Activated CD4-positive, alpha-beta T cell treated with anti-CD3 and anti-CD28 coated beads for 36 hours (primary cell): ENCODE results near the gene PRG3. TPM values are rescaled to one million over a fixed set of nuclear protein-coding genes. Genes with fewer than 3 reads are reported as not detected.

Experiments used
- ATAC-seq: fragments of 200-7000 bp; cut with Tn5 transposase; one replicate; pipeline ENCODE4 v1.10.0; 2021; ENCODE audit warnings: mild to moderate bottlenecking, moderate library complexity
- CTCF ChIA-PET: fragments of 350-600 bp; sonication (Branson Sonifier 250); formaldehyde crosslinking; loops from one replicate; lab custom pipeline; 2021; ENCODE audit warnings: antibody characterized with exemption; lab: Charles Lee
- POLR2A ChIA-PET: fragments of 350-600 bp; sonication (Branson Sonifier 250); formaldehyde crosslinking; loops from one replicate; lab custom pipeline; 2021; ENCODE audit warnings: antibody characterized with exemption, inconsistent platforms; lab: Charles Lee
- DNase-seq: peaks from one replicate; pipeline ENCODE4 v3.0.0-alpha.2; 2020
- H3K27ac Mint-ChIP-seq: one replicate; pipeline ENCODE4 v1.8.0; 2021; ENCODE audit warnings: mixed read lengths
- H3K27me3 Mint-ChIP-seq: one replicate; pipeline ENCODE4 v1.8.0; 2021; ENCODE audit warnings: mixed read lengths
- H3K36me3 Mint-ChIP-seq: one replicate; pipeline ENCODE4 v1.8.0; 2021; ENCODE audit warnings: low read depth, mixed read lengths
- H3K4me1 Mint-ChIP-seq: one replicate; pipeline ENCODE4 v1.8.0; 2021; ENCODE audit warnings: mixed read lengths
- H3K4me3 Mint-ChIP-seq: one replicate; pipeline ENCODE4 v1.8.0; 2021; ENCODE audit warnings: mild to moderate bottlenecking, moderate library complexity, mixed read lengths
- H3K9me3 Mint-ChIP-seq: one replicate; pipeline ENCODE4 v1.8.0; 2021; ENCODE audit warnings: low read depth, mixed read lengths
- intact Hi-C, 2 experiments: fragments of 100-400 bp; cut with DNase I in 1 of 2; cut with micrococcal nuclease in 1 of 2; formaldehyde crosslinking; loops; one replicate each; pipeline versions ENCODE4 v1.14.2 to v1.15.1; 2022 to 2024; cut with DNase I, micrococcal nuclease
- total RNA-seq, 2 experiments: library from RNA; stranded (reverse); gene quantifications; one replicate each; pipeline ENCODE4 v1.2.3, GENCODE V29; 2021

Gene PRG3
- total RNA-seq, 2 experiments from 2014 or later: not detected

GRCh38 chr11:57358991-57359390 lies 22.0 kb downstream of the PRG3 start:
- intact Hi-C loops: no loop called here
- Mint-ChIP-seq H3K36me3 (no peaks in the 10 kb centered on the region), H3K27ac (no peak overlapping the region), H3K9me3 (peaks cover 1% of the 10 kb centered on the region), H3K27me3 (peaks cover 8% of the 10 kb centered on the region), H3K4me1 (no peaks in the 10 kb centered on the region), H3K4me3 (no peak overlapping the region)
- ChIA-PET CTCF (interaction anchor here (0.6 to 1.1 kb wide), 3 partner anchors 9 to 1834 kb away, joined by 3 to 7 read pairs (median 3); no protein-coding TSS in a partner anchor), POLR2A (no interaction called here)
- ATAC-seq: no peak
- DNase-seq: no peak

GRCh38 chr11:57358543-57358961 lies 22.4 kb downstream of the PRG3 start:
- DNase-seq (no peak), ATAC-seq (no peak)
- intact Hi-C loops: no loop called here
- H3K36me3 Mint-ChIP-seq: no peaks in the 10 kb centered on the region
- H3K27me3 Mint-ChIP-seq: peaks cover 8% of the 10 kb centered on the region
- CTCF ChIA-PET: interaction anchor here (0.6 kb wide), 1 partner anchor 1834 kb away, joined by 3 read pairs; no protein-coding TSS in a partner anchor
- POLR2A ChIA-PET: no interaction called here
- no peaks in the 10 kb centered on the region for H3K4me1 Mint-ChIP-seq
- H3K4me3 Mint-ChIP-seq: no peak overlapping the region
- peaks cover 1% of the 10 kb centered on the region for H3K9me3 Mint-ChIP-seq
- no peak overlapping the region for H3K27ac Mint-ChIP-seq

GRCh38 chr11:57357856-57358255 lies 23.1 kb downstream of the PRG3 start:
- H3K36me3 Mint-ChIP-seq: no peaks in the 10 kb centered on the region
- H3K9me3 Mint-ChIP-seq: peaks cover 1% of the 10 kb centered on the region
- H3K4me1 Mint-ChIP-seq: no peaks in the 10 kb centered on the region
- intact Hi-C loops: no loop called here
- H3K27ac Mint-ChIP-seq: no peak overlapping the region
- ATAC-seq (no peak), DNase-seq (no peak)
- H3K27me3 Mint-ChIP-seq: peaks cover 8% of the 10 kb centered on the region
- ChIA-PET POLR2A (no interaction called here), CTCF (interaction anchor here (0.6 to 1.4 kb wide), 4 partner anchors 12 to 135 kb away, joined by 3 to 5 read pairs (median 4); partner anchors contain the start of gene SSRP1)
- no peak overlapping the region for H3K4me3 Mint-ChIP-seq

DNA sequence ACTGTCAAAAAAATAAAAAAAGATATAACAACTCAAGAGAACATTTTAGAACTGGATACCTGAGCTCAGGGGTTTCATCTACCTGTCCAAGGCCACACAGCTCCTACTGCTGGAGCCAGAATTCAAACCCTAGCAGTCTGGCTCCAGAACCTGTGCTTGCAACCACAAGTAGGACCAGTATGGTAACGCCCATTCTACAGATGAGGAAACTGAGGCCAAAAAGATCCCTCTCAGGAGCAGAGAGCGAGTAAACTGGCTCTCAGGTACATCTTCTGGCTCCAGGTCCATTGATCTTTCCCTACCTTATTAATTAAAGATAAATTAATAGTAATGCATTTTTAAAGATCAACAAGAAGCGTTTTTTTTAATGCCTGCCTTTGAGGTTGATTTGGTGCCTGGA lies 23.6 kb downstream of the PRG3 start:
- intact Hi-C loops: no loop called here
- Mint-ChIP-seq H3K4me3 (no peak overlapping the region), H3K36me3 (no peaks in the 10 kb centered on the region), H3K27ac (no peak overlapping the region), H3K4me1 (no peaks in the 10 kb centered on the region), H3K9me3 (peaks cover 1% of the 10 kb centered on the region), H3K27me3 (peaks cover 8% of the 10 kb centered on the region)
- ATAC-seq (no peak), DNase-seq (no peak)
- ChIA-PET CTCF (interaction anchor here (0.7 to 1.4 kb wide), 4 partner anchors 12 to 136 kb away, joined by 3 to 5 read pairs (median 3); partner anchors contain the start of gene SSRP1), POLR2A (no interaction called here)

- ChIA-PET CTCF (interaction anchor here (0.5 to 1.3 kb wide), 6 partner anchors 11 to 170 kb away, joined by 3 read pairs; no protein-coding TSS in a partner anchor), POLR2A (no interaction called here)
- no peaks in the 10 kb centered on the region for H3K36me3 Mint-ChIP-seq
- DNase-seq (no peak), ATAC-seq (no peak)
- H3K4me1 Mint-ChIP-seq: no peaks in the 10 kb centered on the region
- peaks cover 3% of the 10 kb centered on the region for H3K9me3 Mint-ChIP-seq
- no peak overlapping the region for H3K27ac Mint-ChIP-seq
- H3K27me3 Mint-ChIP-seq: peaks cover 5% of the 10 kb centered on the region
- H3K4me3 Mint-ChIP-seq: no peak overlapping the region
- intact Hi-C loops: no loop called here
These were observed 24.7 kb downstream of the PRG3 start for GRCh38 chr11:57356268-57356667.

DNA sequence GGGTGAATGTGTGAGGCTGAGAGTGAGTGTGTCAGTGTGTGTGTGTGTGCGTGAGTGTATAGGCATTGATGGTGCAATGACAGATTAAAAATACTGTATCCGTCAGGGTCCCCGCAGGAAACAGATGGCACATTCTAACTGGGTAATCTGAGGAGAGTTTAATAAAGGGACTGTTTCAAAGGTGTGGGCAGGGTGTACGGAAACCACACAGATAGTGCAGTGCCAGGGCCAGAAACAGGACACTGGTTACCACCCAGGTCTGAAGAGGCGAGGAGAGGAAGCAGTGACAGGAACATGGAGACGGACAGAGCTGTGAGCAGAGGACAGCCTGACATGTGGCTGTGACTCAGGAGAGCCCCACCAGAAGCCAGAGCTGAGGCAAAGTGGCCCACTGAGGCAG lies 26.3 kb downstream of the PRG3 start:
- H3K4me3 Mint-ChIP-seq: no peak overlapping the region
- ATAC-seq (no peak), DNase-seq (no peak)
- H3K27ac Mint-ChIP-seq: no peak overlapping the region
- peaks cover 3% of the 10 kb centered on the region for H3K9me3 Mint-ChIP-seq
- no peaks in the 10 kb centered on the region for H3K36me3 Mint-ChIP-seq
- CTCF ChIA-PET: no interaction called here
- POLR2A ChIA-PET: no interaction called here
- H3K27me3 Mint-ChIP-seq: peaks cover 5% of the 10 kb centered on the region
- peaks cover 3% of the 10 kb centered on the region for H3K4me1 Mint-ChIP-seq
- intact Hi-C loops: no loop called here

DNA sequence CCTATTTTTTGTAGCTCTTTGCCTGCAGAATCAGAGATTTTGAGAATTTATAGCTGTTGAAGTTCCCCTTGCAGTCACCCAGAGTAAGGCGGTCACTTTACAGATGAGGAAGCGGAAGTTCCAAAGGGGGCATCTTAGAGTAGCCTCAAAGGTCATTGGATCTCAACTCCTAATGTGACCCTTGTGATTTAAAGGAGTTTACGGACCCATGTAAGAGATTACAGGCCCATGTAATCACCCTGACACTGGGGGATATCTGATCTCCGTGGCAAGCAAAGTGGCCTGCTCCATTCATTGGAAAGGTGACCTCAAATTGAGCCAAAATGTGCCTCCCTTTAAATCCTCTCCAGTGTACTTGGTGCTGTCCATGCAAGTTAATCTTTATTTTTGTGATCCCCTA lies 27.1 kb downstream of the PRG3 start:
- Mint-ChIP-seq H3K27me3 (peaks cover 5% of the 10 kb centered on the region), H3K4me3 (no peak overlapping the region), H3K9me3 (peaks cover 3% of the 10 kb centered on the region), H3K27ac (no peak overlapping the region), H3K4me1 (peaks cover 4% of the 10 kb centered on the region), H3K36me3 (no peaks in the 10 kb centered on the region)
- intact Hi-C loops: no loop called here
- POLR2A ChIA-PET: no interaction called here
- no peak for ATAC-seq
- DNase-seq: no peak
- CTCF ChIA-PET: interaction anchor here (0.7 to 2.5 kb wide), 4 partner anchors 9 to 68 kb away, joined by 3 to 11 read pairs (median 4); partner anchors contain the start of gene PRG3

DNA sequence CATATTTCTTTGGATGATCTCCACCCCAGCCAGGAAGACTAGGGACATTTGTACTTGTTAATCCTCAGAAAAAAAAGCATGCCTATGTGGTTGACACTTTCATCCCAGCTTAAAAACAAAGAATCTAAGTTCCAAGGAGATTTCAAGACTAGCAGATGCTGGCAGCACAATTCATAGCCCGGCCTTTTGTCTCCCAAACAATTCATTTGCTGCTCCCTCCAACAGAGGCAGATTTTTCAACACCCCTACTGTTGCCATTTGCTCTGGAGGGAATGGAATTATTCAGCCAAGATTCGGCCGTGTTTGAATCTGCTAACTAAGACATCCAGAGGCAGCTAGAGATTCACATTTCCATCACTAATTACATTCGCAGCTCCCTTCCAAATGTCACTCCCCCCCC lies 27.5 kb downstream of the PRG3 start:
- no peak overlapping the region for H3K4me3 Mint-ChIP-seq
- DNase-seq (no peak), ATAC-seq (no peak)
- H3K36me3 Mint-ChIP-seq: no peaks in the 10 kb centered on the region
- peaks cover 4% of the 10 kb centered on the region for H3K4me1 Mint-ChIP-seq
- ChIA-PET POLR2A (no interaction called here), CTCF (interaction anchor here (0.7 to 2.5 kb wide), 6 partner anchors 10 to 214 kb away, joined by 3 to 11 read pairs (median 3); partner anchors contain the start of genes P2RX3, PRG3 and UBE2L6)
- intact Hi-C loops: no loop called here
- H3K9me3 Mint-ChIP-seq: peaks cover 3% of the 10 kb centered on the region
- peaks cover 5% of the 10 kb centered on the region for H3K27me3 Mint-ChIP-seq
- no peak overlapping the region for H3K27ac Mint-ChIP-seq

DNA sequence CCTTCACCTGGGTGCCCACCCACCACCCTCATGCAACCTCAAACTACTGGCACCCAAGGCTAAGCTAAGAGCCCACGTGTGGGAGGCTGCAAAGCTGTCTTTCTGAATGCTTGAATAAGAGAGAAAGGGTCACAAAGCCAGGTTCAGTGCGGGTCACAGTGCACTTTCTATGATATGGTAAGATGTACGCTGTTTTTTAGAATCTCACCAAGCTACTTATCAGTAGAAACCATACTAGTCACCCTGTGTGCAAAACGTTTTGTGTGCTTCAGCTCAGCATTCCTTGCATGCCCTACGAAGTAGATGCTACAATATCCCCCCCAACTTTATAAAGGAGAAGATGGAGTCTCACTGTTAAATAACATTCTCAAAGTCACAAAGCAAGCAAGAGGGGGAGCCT lies 27.9 kb downstream of the PRG3 start:
- Mint-ChIP-seq H3K36me3 (no peaks in the 10 kb centered on the region), H3K27ac (no peak overlapping the region), H3K4me1 (peaks cover 4% of the 10 kb centered on the region), H3K9me3 (peaks cover 3% of the 10 kb centered on the region), H3K27me3 (peaks cover 5% of the 10 kb centered on the region), H3K4me3 (no peak overlapping the region)
- DNase-seq: no peak
- ATAC-seq: no peak
- POLR2A ChIA-PET: interaction anchor here (0.6 to 0.7 kb wide), 2 partner anchors 45 to 75 kb away, joined by 3 read pairs; no protein-coding TSS in a partner anchor
- CTCF ChIA-PET: interaction anchor here (0.5 to 2.5 kb wide), 8 partner anchors 10 to 221 kb away, joined by 3 to 11 read pairs (median 3); partner anchors contain the start of genes P2RX3, PRG3 and UBE2L6
- intact Hi-C loops: no loop called here

GRCh38 chr11:57349491-57350274 lies 31.3 kb downstream of the PRG3 start:
- H3K9me3 Mint-ChIP-seq: peaks cover 3% of the 10 kb centered on the region
- peaks cover 3% of the 10 kb centered on the region for H3K27me3 Mint-ChIP-seq
- no peak overlapping the region for H3K27ac Mint-ChIP-seq
- H3K4me1 Mint-ChIP-seq: peaks cover 5% of the 10 kb centered on the region
- H3K36me3 Mint-ChIP-seq: no peaks in the 10 kb centered on the region
- no peak overlapping the region for H3K4me3 Mint-ChIP-seq
- peak; percentile 82 for DNase-seq
- ATAC-seq: peak; percentile 59
- POLR2A ChIA-PET: no interaction called here
- intact Hi-C loops: loop anchor here (2.0 to 10.0 kb wide), 5 partner anchors 47 to 1173 kb away; no protein-coding TSS in a partner anchor
- CTCF ChIA-PET: interaction anchor here (0.5 to 1.2 kb wide), 11 partner anchors 10 to 1609 kb away, joined by 3 to 7 read pairs (median 3); partner anchors contain the start of gene P2RX3

GRCh38 chr11:57348636-57349313 lies 32.2 kb downstream of the PRG3 start:
- intact Hi-C loops: loop anchor here (2.0 to 10.0 kb wide), 5 partner anchors 48 to 1174 kb away; no protein-coding TSS in a partner anchor
- H3K9me3 Mint-ChIP-seq: peaks cover 3% of the 10 kb centered on the region
- POLR2A ChIA-PET: no interaction called here

More at GRCh38 chr11:57348636-57349313, 32.2 kb downstream of the PRG3 start:
- H3K27ac Mint-ChIP-seq: no peak overlapping the region
- no peaks in the 10 kb centered on the region for H3K36me3 Mint-ChIP-seq
- DNase-seq: no peak
- no peak overlapping the region for H3K4me3 Mint-ChIP-seq
- no peak for ATAC-seq
- CTCF ChIA-PET: interaction anchor here (0.5 to 4.1 kb wide), 8 partner anchors 12 to 296 kb away, joined by 3 to 26 read pairs (median 4); no protein-coding TSS in a partner anchor
- H3K27me3 Mint-ChIP-seq: no peaks in the 10 kb centered on the region
- H3K4me1 Mint-ChIP-seq: peaks cover 5% of the 10 kb centered on the region
